Measurements from ENCODE around the gene RNASE9. TPM values are rescaled to one million over a fixed set of nuclear protein-coding genes. Genes with fewer than 3 reads are reported as not detected.

RNASE9 gene
- total RNA-seq, 4 donors from 2014 or later: not detected

DNA sequence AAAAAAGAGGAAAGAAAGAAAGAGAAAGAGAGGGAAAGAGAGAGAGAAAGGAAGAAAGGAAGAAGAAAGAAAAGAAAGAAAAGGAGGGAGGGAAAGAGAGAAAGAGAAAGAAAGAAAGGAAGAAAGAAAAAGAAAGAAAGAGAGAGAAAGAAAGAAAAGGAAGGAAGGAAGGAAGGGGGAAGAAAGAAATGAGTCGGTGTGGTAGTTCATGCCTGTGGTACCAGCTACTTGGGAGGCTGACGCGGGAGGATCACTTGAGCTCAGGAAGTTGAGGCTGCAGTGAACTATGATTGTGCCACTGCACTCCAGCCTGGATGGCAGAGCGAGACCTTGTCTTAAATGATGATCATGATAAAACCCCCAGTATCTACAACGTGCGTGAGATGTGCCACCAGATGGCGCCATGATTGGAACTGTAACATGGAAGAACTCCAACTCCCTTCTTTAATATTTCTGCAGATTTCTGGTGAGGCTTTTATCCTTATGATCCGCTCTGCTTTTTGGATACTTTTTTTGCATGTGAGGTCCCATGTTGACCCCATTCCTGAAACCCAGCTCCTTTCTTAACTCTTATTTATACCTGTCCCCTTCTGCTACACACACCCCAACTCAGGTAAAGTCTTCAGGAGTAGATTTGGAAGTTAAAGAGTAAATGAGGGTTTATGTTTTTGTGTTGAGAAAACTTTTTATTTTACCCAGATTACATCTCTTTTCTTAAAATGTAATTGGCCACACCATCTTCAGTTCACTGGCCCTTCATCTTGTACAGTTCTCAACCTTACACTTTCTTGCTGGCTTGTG lies 29.9 kb downstream of the RNASE9 start:
- peaks cover 0 to 5% (median 0%) of the 10 kb centered on the region in 4 donors for H3K4me1 ChIP-seq
- H3K27ac ChIP-seq (replicated peaks in 1 of 4): no peak overlapping the region
- peaks cover 0 to 14% (median 0%) of the 10 kb centered on the region in 4 donors for H3K27me3 ChIP-seq
- no peaks in the 10 kb centered on the region for H3K36me3 ChIP-seq
- 10% methylated on average over 8 of the region's 8 CpGs for WGBS
- no peak overlapping the region for H3K4me3 ChIP-seq
- TF ChIP-seq, protein P1, sequence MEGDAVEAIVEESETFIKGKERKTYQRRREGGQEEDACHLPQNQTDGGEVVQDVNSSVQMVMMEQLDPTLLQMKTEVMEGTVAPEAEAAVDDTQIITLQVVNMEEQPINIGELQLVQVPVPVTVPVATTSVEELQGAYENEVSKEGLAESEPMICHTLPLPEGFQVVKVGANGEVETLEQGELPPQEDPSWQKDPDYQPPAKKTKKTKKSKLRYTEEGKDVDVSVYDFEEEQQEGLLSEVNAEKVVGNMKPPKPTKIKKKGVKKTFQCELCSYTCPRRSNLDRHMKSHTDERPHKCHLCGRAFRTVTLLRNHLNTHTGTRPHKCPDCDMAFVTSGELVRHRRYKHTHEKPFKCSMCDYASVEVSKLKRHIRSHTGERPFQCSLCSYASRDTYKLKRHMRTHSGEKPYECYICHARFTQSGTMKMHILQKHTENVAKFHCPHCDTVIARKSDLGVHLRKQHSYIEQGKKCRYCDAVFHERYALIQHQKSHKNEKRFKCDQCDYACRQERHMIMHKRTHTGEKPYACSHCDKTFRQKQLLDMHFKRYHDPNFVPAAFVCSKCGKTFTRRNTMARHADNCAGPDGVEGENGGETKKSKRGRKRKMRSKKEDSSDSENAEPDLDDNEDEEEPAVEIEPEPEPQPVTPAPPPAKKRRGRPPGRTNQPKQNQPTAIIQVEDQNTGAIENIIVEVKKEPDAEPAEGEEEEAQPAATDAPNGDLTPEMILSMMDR (IDR thresholded peaks at IDR 0.05): peak; percentile 43 to 70 (median 64)
- TF ChIP-seq POLR2AphosphoS5 (IDR thresholded peaks at IDR 0.05): no peak
- H3K9me3 ChIP-seq: no peaks in the 10 kb centered on the region
- DNase-seq (ENCODE audit: extremely low spot score): peak; percentile 93
- intact Hi-C loops (cut with DNase I): loop anchor here (1.0 to 5.0 kb wide), 2 partner anchors 76 to 160 kb away; no protein-coding TSS in a partner anchor

DNA sequence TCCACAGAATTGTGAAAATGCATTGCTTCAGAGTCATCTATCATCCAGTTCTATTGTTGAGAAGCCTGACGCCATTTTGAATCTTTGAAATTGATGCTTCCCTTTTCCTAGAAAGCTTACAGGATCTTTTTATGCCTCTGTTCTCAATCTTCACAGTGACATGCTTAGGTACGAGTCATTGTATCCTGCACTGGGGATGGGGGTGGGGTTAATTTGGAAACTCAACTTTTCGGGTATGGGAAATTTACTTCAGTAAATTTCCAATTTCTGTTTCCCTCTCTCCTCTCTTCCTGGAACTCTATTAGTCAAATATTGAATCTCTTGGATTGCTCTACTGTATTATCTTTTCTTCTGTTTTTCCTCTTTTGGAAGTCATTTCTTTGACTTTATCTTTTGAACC lies 31.0 kb downstream of the RNASE9 start:
- Histone ChIP-seq H3K9me3 (no peaks in the 10 kb centered on the region), H3K27me3 (peaks cover 0 to 14% (median 0%) of the 10 kb centered on the region in 4 donors), H3K4me1 (peaks cover 0 to 5% (median 0%) of the 10 kb centered on the region in 4 donors), H3K36me3 (no peaks in the 10 kb centered on the region), H3K4me3 (no peak overlapping the region), H3K27ac (replicated peaks in 1 of 4) (no peak overlapping the region)
- intact Hi-C loops (cut with DNase I): loop anchor here (5.0 kb wide), 1 partner anchor 77 kb away; no protein-coding TSS in a partner anchor
- WGBS: 72% methylated on average over 3 of the region's 3 CpGs
- TF ChIP-seq POLR2A (IDR thresholded peaks at IDR 0.05; ENCODE audit: low read depth): no peak
- no peak for TF ChIP-seq EP300 (IDR thresholded peaks at IDR 0.05)
- no peak for TF ChIP-seq POLR2AphosphoS5 (IDR thresholded peaks at IDR 0.05)
- TF ChIP-seq, protein P1 (IDR thresholded peaks at IDR 0.05): no peak
- DNase-seq (ENCODE audit: extremely low spot score): no peak

DNA sequence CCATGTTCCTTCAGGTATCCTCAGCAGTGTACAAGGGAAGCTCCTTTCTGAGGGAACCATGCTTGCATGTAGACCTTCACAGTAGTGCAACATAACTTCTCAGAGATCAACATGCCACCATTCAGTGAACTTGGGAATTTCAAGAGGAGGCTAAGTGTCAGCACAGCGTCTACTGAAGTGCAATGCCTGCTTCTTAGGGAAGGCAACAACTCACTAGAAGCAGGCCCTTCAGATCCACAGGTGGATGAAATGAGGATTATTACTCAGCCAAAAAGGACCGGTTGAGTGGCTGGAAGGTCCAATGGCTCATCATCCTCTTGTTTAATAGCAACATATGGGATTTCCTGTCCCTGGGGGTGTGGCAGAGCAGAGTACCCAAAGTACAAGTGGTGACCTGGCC lies 36.8 kb downstream of the RNASE9 start:
- peak; percentile 68 for DNase-seq (ENCODE audit: extremely low spot score)
- no peak for TF ChIP-seq EP300 (IDR thresholded peaks at IDR 0.05)
- no peak for TF ChIP-seq POLR2AphosphoS5 (IDR thresholded peaks at IDR 0.05)
- TF ChIP-seq, protein P1 (IDR thresholded peaks at IDR 0.05): no peak
- TF ChIP-seq POLR2A (IDR thresholded peaks at IDR 0.05; ENCODE audit: low read depth): no peak

DNA sequence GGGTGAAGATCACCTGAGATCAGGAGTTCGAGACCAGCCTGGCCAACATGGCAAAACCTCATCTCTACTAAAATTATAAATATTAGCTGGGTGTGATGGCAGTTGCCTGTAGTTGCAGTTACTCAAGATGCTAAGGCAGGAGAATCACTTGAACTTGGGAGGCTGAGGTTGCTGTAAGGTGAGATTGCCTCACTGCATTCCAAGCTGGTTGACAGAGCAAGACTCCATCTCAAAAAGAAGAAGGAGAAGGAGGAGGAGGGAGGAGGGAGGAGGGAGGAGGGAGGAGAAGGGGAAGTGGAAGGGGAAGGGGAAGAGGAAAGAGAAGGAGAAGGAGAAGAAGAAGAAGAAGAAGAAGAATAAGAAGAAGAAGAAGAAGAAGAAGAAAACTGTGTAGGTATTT lies 38.5 kb downstream of the RNASE9 start:
- peak; percentile 26 for DNase-seq (ENCODE audit: extremely low spot score)
- Histone ChIP-seq H3K27ac (replicated peaks in 1 of 4) (no peak overlapping the region), H3K36me3 (no peaks in the 10 kb centered on the region), H3K9me3 (peaks cover 0 to 3% (median 0%) of the 10 kb centered on the region in 4 donors), H3K4me1 (no peaks in the 10 kb centered on the region), H3K4me3 (no peak overlapping the region), H3K27me3 (peaks cover 0 to 5% (median 0%) of the 10 kb centered on the region in 4 donors)
- intact Hi-C loops (cut with DNase I): no loop called here
- TF ChIP-seq POLR2A (IDR thresholded peaks at IDR 0.05; ENCODE audit: low read depth) (no peak), POLR2AphosphoS5 (IDR thresholded peaks at IDR 0.05) (no peak), EP300 (IDR thresholded peaks at IDR 0.05) (no peak)
- TF ChIP-seq, protein P1 (IDR thresholded peaks at IDR 0.05): no peak
- 83% methylated on average over 1 of the region's 1 CpG for WGBS

More for the DNA sequence above, 36.8 kb downstream of the RNASE9 start:
- no peaks in the 10 kb centered on the region for H3K4me1 ChIP-seq
- peaks cover 0 to 10% (median 0%) of the 10 kb centered on the region in 4 donors for H3K27me3 ChIP-seq
- H3K36me3 ChIP-seq: no peaks in the 10 kb centered on the region
- peaks cover 0 to 3% (median 0%) of the 10 kb centered on the region in 4 donors for H3K9me3 ChIP-seq
- WGBS: 73% methylated on average over 2 of the region's 2 CpGs
- H3K4me3 ChIP-seq: no peak overlapping the region
- intact Hi-C loops (cut with DNase I): no loop called here
- H3K27ac ChIP-seq (replicated peaks in 1 of 4): no peak overlapping the region

Data from esophagus muscularis mucosa (tissue), 4 donors.